Stimulated activated CD8-positive, alpha-beta memory T cell treated with anti-CD3 and anti-CD28 coated beads, Interleukin-7, amount 100 ng/mL, for 24 hours (primary cell): ENCODE data around the gene CRY2.
"Not testable (repeated sequence)": the region's sequence is repeated elsewhere in the genome, so short reads cannot be mapped to it uniquely, and the experiment has no call there.

Experiments used
- DNase-seq: peaks from one replicate; pipeline ENCODE4 v3.0.0-alpha.2; 2020; ENCODE audit warnings: low read depth

Gene CRY2

GRCh38 chr11:45811571-45812290 is 35.5 kb upstream of the CRY2 start:
- DNase-seq: no peak

- no peak for DNase-seq
Observed at GRCh38 chr11:45812581-45813548, 34.4 kb upstream of the CRY2 start.

GRCh38 chr11:45815747-45816146 is 31.5 kb upstream of the CRY2 start:
- DNase-seq: no peak

- DNase-seq: no peak
Observed at GRCh38 chr11:45816614-45817013, 30.7 kb upstream of the CRY2 start.

GRCh38 chr11:45817191-45817590 is 30.1 kb upstream of the CRY2 start:
- DNase-seq: no peak

- no peak for DNase-seq
Observed at GRCh38 chr11:45818961-45819605, 28.2 kb upstream of the CRY2 start.

- no peak for DNase-seq
Observed at GRCh38 chr11:45820211-45820857, 26.9 kb upstream of the CRY2 start.

- not testable (repeated sequence) for DNase-seq
Observed at GRCh38 chr11:45826492-45826891, 20.8 kb upstream of the CRY2 start.

GRCh38 chr11:45827123-45827522 is 20.2 kb upstream of the CRY2 start:
- no peak for DNase-seq

GRCh38 chr11:45828996-45829395 is 18.3 kb upstream of the CRY2 start:
- no peak for DNase-seq

GRCh38 chr11:45830596-45830995 is 16.7 kb upstream of the CRY2 start:
- DNase-seq: no peak

GRCh38 chr11:45832811-45833441 is 14.3 kb upstream of the CRY2 start:
- no peak for DNase-seq

- no peak for DNase-seq
Observed at GRCh38 chr11:45833761-45834160, 13.5 kb upstream of the CRY2 start.

- DNase-seq: no peak
Observed at GRCh38 chr11:45834298-45834756, 12.9 kb upstream of the CRY2 start.

- no peak for DNase-seq
Observed at GRCh38 chr11:45839204-45839603, 8.1 kb upstream of the CRY2 start.

GRCh38 chr11:45840251-45840650 is 7.0 kb upstream of the CRY2 start:
- not testable (repeated sequence) for DNase-seq

- DNase-seq: peak; percentile 75
Observed at GRCh38 chr11:45843158-45843924, 3.9 kb upstream of the CRY2 start.

- no peak for DNase-seq
Observed at GRCh38 chr11:45844822-45845578, 2.3 kb upstream of the CRY2 start.

GRCh38 chr11:45846174-45846675 is 1.1 kb upstream of the CRY2 start:
- DNase-seq: no peak

- DNase-seq: peak; percentile 2
Observed at GRCh38 chr11:45847911-45848316, 639 bp downstream of the CRY2 start.
